Thyroid gland (tissue), 4 donors: Measurements from ENCODE around the gene IRX4.

Source experiments
- POLR2A ChIP-seq, 2 donors: fragments of 450-650 bp; IDR thresholded peaks; one replicate each; pipeline ENCODE4 v1.6.1; 2017; ENCODE audit warnings: antibody characterized with exemption in 2 of 2, mild to moderate bottlenecking in 2 of 2, moderate library complexity in 1 of 2
- TF ChIP-seq, protein P1 (sequence below), 6 experiments: fragments of 200-600 bp in 3 of 6; fragments of 450-650 bp in 3 of 6; sonication (generic) in 3 of 6; IDR thresholded peaks; one replicate each; pipeline ENCODE4 v1.5.1; 2016 to 2019; ENCODE audit warnings: antibody characterized with exemption in 6 of 6, mild to moderate bottlenecking in 2 of 6, inconsistent platforms in 1 of 6, moderate library complexity in 1 of 6

DNA sequence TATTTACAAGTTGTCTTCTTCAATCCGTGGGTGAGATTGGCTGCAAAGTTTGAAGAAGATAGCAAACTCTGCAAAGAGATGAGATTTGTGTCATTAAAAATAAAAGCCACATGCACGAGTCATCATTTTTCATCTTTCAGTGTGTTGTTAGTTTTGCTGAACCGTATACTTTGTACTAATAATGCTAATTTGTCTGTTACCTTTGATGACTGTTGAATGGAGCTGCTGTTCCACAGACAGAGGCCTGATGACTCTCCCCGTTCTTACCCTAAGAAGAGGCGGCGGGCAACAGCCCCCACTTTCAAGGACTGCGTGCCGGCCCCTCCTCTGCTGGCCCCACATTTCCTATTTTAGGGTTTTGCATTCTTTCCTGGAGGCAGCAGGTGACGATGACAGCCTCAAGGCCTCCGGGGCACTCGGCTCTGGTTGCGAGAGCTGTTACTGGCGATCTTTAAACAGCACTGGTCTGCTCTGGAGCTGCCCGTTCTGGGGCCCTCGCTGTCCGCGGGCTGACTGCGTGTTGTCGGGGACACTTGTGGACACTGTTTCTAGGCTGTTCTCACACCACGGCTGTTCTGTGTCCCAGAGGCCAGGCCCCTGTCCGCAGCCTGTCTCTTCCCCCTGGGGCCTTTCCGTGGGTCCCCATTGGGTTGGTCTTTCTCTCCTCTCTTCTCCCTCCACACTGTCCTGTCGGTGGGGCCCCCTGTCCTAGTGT lies 46.4 kb downstream of the IRX4 start:
- TF ChIP-seq, protein P1, sequence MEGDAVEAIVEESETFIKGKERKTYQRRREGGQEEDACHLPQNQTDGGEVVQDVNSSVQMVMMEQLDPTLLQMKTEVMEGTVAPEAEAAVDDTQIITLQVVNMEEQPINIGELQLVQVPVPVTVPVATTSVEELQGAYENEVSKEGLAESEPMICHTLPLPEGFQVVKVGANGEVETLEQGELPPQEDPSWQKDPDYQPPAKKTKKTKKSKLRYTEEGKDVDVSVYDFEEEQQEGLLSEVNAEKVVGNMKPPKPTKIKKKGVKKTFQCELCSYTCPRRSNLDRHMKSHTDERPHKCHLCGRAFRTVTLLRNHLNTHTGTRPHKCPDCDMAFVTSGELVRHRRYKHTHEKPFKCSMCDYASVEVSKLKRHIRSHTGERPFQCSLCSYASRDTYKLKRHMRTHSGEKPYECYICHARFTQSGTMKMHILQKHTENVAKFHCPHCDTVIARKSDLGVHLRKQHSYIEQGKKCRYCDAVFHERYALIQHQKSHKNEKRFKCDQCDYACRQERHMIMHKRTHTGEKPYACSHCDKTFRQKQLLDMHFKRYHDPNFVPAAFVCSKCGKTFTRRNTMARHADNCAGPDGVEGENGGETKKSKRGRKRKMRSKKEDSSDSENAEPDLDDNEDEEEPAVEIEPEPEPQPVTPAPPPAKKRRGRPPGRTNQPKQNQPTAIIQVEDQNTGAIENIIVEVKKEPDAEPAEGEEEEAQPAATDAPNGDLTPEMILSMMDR (IDR thresholded peaks at IDR 0.05): no peak
- no peak for TF ChIP-seq POLR2A (IDR thresholded peaks at IDR 0.05)
